Hippocampal formation (tissue), 2 donors: Measurements from ENCODE around the gene IL22RA1.

Source experiments
- DNase-seq, 2 donors: peaks; one replicate each; lab custom pipeline; 2025; lab: John Stamatoyannopoulos, UW

Gene IL22RA1

GRCh38 chr1:24097663-24098062 is 45.3 kb downstream of the IL22RA1 start:
- DNase-seq, result no peak

GRCh38 chr1:24096739-24097103 is 46.2 kb downstream of the IL22RA1 start:
- no peak for DNase-seq

DNA sequence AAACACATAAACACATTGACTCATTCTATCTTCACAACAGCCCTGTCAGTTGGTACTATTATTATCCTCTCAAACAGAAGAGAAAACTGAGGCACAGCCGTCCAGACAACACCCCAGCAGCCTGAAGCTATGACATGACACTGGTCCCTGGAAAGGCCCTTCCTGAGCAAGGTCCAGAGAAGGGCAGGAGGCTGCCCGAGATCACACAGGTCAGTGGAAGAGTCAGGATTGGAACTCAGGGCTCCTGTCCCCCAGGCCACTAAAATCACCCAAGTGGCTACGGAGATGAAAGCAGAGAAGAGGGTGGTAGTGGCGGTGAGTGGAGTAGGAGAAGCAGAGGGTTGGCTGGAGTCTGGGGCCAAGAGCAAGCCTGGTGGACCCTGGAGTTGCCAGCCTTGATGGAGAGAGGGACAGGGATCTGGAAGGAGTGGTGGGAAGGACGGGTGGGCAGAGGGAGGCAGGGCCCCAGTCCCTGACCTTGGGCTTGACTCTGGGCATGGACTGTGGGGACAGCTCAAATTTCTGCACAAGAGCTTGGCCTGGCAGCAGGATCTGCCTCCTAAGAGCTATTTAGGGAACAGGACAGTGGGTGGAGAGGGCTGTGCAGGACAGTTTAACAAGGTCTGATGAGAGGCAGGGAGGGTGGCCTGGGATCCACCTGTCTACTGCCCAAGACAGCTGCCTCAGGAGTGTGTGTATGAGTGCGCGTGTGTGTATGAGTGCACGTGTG is 46.8 kb downstream of the IL22RA1 start:
- no peak for DNase-seq

GRCh38 chr1:24095140-24095859 is 47.6 kb downstream of the IL22RA1 start:
- no peak for DNase-seq

GRCh38 chr1:24094554-24094953 is 48.4 kb downstream of the IL22RA1 start:
- no peak for DNase-seq

GRCh38 chr1:24093732-24094131 is 49.2 kb downstream of the IL22RA1 start:
- DNase-seq, result no peak

- no peak for DNase-seq
These were observed 50.0 kb downstream of the IL22RA1 start for GRCh38 chr1:24092979-24093378.

DNA sequence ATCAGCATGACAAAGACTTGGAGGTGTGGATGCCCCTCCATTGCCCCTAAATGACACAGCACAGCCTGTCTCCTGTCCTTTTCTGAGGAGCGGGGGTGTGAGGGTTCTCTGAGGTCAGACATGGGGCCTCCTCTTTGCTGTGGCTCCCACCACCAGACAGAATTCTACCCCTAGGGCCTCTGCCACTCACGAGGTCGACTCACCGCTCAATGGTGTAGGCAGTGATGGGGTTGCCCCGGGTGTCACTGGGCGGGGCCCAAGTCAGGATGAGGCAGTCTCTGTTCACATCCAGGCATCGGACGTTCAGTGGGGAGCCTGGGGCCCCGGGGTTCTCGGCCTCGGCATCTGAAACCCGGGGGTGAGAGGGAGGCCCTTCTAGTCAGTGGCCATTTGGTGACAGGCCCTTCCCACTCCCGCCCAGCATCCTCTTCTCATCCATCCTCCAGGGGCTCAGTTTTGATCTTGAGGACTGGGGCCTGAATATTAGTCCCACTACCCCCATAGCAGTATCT is 50.9 kb downstream of the IL22RA1 start:
- DNase-seq, result no peak

- DNase-seq, result no peak
These were observed 52.2 kb downstream of the IL22RA1 start for GRCh38 chr1:24090736-24091135.

- DNase-seq, result no peak
These were observed 53.0 kb downstream of the IL22RA1 start for GRCh38 chr1:24089743-24090555.

- DNase-seq, result no peak
These were observed 53.8 kb downstream of the IL22RA1 start for GRCh38 chr1:24089027-24089742.

- DNase-seq, result no peak
These were observed 56.5 kb downstream of the IL22RA1 start for GRCh38 chr1:24086466-24086865.

DNA sequence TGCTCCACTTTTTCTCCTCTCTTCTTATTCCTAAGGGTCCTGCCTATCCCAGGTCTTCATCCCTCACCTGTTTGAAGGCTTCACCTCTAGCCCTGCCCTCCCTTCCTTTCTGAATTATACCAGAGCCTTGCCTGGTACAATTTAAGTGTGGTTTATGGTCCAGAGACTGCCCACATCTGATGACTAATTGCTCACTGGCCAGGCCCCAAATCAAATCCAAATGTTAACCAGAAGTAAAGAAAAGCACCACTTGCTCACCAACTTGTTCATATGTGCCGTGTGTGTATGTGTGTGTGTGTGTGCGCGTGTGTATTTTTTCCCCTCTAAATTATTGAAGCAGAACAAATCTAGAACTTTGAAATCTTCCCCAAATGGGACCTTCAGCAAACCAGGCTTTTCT is 57.4 kb downstream of the IL22RA1 start:
- DNase-seq, result no peak

- DNase-seq, result no peak
These were observed 57.9 kb downstream of the IL22RA1 start for GRCh38 chr1:24085007-24085406.

DNA sequence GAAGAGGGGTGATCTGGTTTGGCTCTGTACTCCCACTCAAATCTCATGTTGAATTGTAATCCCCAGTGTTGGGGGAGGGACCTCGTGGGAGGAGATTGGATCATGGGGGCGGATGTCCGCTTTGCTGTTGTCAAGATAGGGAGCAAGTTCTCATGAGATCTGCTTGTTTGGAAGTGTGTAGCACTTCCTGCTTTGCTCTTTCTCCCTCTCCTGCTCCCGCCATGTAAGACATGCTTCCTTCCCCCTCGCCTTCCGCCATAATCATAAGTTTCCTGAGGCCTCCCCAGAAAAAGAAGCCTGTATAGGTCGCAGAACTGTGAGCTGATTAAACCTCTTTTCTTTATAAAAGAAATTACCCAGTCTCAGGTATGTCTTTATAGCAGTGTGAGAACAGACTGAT is 58.9 kb downstream of the IL22RA1 start:
- DNase-seq, result no peak

GRCh38 chr1:24082372-24082771 is 60.6 kb downstream of the IL22RA1 start:
- DNase-seq, result no peak

DNA sequence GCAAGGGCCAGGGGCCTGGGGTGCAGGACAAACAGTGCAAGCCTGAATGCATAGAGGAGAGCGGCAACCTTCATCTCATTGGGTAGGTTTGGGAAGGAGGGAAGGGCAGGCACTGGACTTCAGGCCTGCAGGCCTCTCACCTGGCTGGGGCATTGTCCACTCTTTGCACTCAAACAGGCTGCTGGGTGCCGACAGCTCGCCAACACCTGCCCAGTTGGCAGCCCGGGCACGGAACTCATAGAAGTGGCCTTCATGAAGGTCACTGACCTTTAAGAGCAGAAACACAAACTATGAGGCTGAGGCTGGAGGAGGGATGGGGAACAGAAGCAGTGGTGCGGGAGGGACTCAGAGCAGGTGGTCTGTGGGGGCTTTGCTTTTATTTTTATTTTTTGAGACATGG is 61.8 kb downstream of the IL22RA1 start:
- DNase-seq, result no peak

- no peak for DNase-seq
These were observed 62.8 kb downstream of the IL22RA1 start for GRCh38 chr1:24080131-24080530.

GRCh38 chr1:24077278-24077978 is 65.5 kb downstream of the IL22RA1 start:
- no peak for DNase-seq

GRCh38 chr1:24075946-24076345 is 67.0 kb downstream of the IL22RA1 start:
- DNase-seq, result no peak

GRCh38 chr1:24075590-24075854 is 67.4 kb downstream of the IL22RA1 start:
- no peak for DNase-seq
